Naive thymus-derived CD4-positive, alpha-beta T cell (primary cell): Measurements from ENCODE around the gene COG5. TPM values are rescaled to one million over a fixed set of nuclear protein-coding genes. Genes with fewer than 3 reads are reported as not detected.
"Not testable (repeated sequence)": the region's sequence is repeated elsewhere in the genome, so short reads cannot be mapped to it uniquely, and the experiment has no call there.

ENCODE experiments used
- ATAC-seq: fragments of 150-1000 bp; cut with Tn5 transposase; 2 replicates; pipeline ENCODE4 v1.10.0; 2021; ENCODE audit warnings: mild to moderate bottlenecking, moderate library complexity
- CTCF ChIA-PET: fragments of 350-600 bp; sonication (Branson Sonifier 250); formaldehyde crosslinking; loops from one replicate; lab custom pipeline; 2021; ENCODE audit warnings: antibody characterized with exemption; lab: Charles Lee
- POLR2A ChIA-PET: fragments of 350-600 bp; sonication (Branson Sonifier 250); formaldehyde crosslinking; loops from one replicate; lab custom pipeline; 2021; ENCODE audit warnings: antibody characterized with exemption, inconsistent platforms; lab: Charles Lee
- DNase-seq, 9 donors: peaks; one replicate each; pipeline versions ENCODE4 v3.0.0 to v3.0.0-alpha.2; 2020 to 2022; ENCODE audit warnings: mixed read lengths in 1 of 9
- H3K27ac ChIP-seq: one replicate; pipeline ENCODE4 v1.7.0; 2013; ENCODE audit warnings: mild to moderate bottlenecking, low read depth, low read length, moderate library complexity
- H3K27me3 ChIP-seq, 2 donors: one replicate each; pipeline ENCODE4 v1.7.0; 2013; ENCODE audit warnings: low read length in 2 of 2, mild to moderate bottlenecking in 2 of 2, moderate library complexity in 2 of 2; ENCODE audit not compliant: control insufficient read depth in 2 of 2, insufficient read depth in 2 of 2
- H3K36me3 ChIP-seq, 3 experiments: 1 replicate in 2 of 3; 2 replicates in 1 of 3; pipeline ENCODE4 v1.7.0; 2013; ENCODE audit warnings: low read length in 3 of 3, mild to moderate bottlenecking in 3 of 3, moderate library complexity in 1 of 3; ENCODE audit not compliant: insufficient read depth in 3 of 3, control insufficient read depth in 2 of 3
- H3K4me1 ChIP-seq, 2 donors: one replicate each; pipeline ENCODE4 v1.7.0; 2013; ENCODE audit warnings: low read length in 2 of 2, mild to moderate bottlenecking in 2 of 2, moderate library complexity in 1 of 2; ENCODE audit not compliant: control insufficient read depth in 2 of 2, insufficient read depth in 2 of 2
- H3K4me3 ChIP-seq: 2 replicates; pipeline ENCODE4 v1.7.0; 2013; ENCODE audit warnings: mild to moderate bottlenecking, low read length
- H3K9me3 ChIP-seq, 3 experiments: 1 replicate in 2 of 3; 2 replicates in 1 of 3; pipeline ENCODE4 v1.7.0; 2013; ENCODE audit warnings: low read length in 3 of 3; ENCODE audit not compliant: control insufficient read depth in 2 of 3
- H3K27ac Mint-ChIP-seq, 9 donors: one replicate each; pipeline ENCODE4 v1.8.0; 2020 to 2022; ENCODE audit warnings: mixed read lengths in 9 of 9, mild to moderate bottlenecking in 8 of 9, moderate library complexity in 5 of 9, inconsistent platforms in 2 of 9
- H3K27me3 Mint-ChIP-seq, 5 donors: one replicate each; pipeline ENCODE4 v1.8.0; 2021 to 2022; ENCODE audit warnings: mixed read lengths in 5 of 5, mild to moderate bottlenecking in 1 of 5
- H3K36me3 Mint-ChIP-seq, 5 donors: one replicate each; pipeline ENCODE4 v1.8.0; 2020 to 2022; ENCODE audit warnings: mixed read lengths in 5 of 5, mild to moderate bottlenecking in 3 of 5, inconsistent platforms in 1 of 5
- H3K4me1 Mint-ChIP-seq, 7 donors: one replicate each; pipeline ENCODE4 v1.8.0; 2020 to 2022; ENCODE audit warnings: mixed read lengths in 7 of 7, mild to moderate bottlenecking in 3 of 7, inconsistent platforms in 1 of 7
- H3K4me3 Mint-ChIP-seq, 10 donors: one replicate each; pipeline ENCODE4 v1.8.0; 2020 to 2022; ENCODE audit warnings: mild to moderate bottlenecking in 10 of 10, mixed read lengths in 10 of 10, moderate library complexity in 6 of 10, inconsistent platforms in 2 of 10
- H3K9me3 Mint-ChIP-seq, 11 donors: one replicate each; pipeline ENCODE4 v1.8.0; 2020 to 2022; ENCODE audit warnings: mixed read lengths in 11 of 11, mild to moderate bottlenecking in 4 of 11, inconsistent platforms in 1 of 11, moderate library complexity in 1 of 11
- intact Hi-C, 2 donors: fragments of 100-400 bp; cut with micrococcal nuclease; formaldehyde crosslinking; loops; one replicate each; pipeline ENCODE4 v1.15.1; 2023
- polyA plus RNA-seq, 2 donors: library from polyadenylated mRNA; unstranded; fragments of 300-500 nt; fragmentation: Illumina TruSeq; gene quantifications; one replicate each; pipeline ENCODE4 v1.2.3, GENCODE V29; 2021
- total RNA-seq, 6 experiments: library from RNA in 5 of 6; stranded (reverse) in 5 of 6; gene quantifications; 1 replicate in 5 of 6; 2 replicates in 1 of 6; pipeline ENCODE4 v1.2.3 and lab custom pipeline; 2021 to 2026

The COG5 gene
- total and polyA plus RNA-seq, 7 experiments from 2014 or later, result 24.7 to 77.0 (median 48.0) TPM

- Histone ChIP-seq H3K36me3 (peaks cover 0 to 4% (median 0%) of the 10 kb centered on the region in 3 experiments), H3K27ac (no peak overlapping the region), H3K4me3 (no peak overlapping the region), H3K27me3 (no peaks in the 10 kb centered on the region), H3K9me3 (no peaks in the 10 kb centered on the region), H3K4me1 (no peaks in the 10 kb centered on the region)
- H3K27me3 Mint-ChIP-seq, result no peaks in the 10 kb centered on the region
- ChIA-PET CTCF (no interaction called here), POLR2A (no interaction called here)
- intact Hi-C loops, result no loop called here
- ATAC-seq, result no peak
- no peak overlapping the region for H3K4me3 Mint-ChIP-seq
- peaks cover 0 to 1% (median 0%) of the 10 kb centered on the region in 11 donors for H3K9me3 Mint-ChIP-seq
- no peaks in the 10 kb centered on the region for H3K4me1 Mint-ChIP-seq
- no peak overlapping the region for H3K27ac Mint-ChIP-seq
- DNase-seq, result no peak
- H3K36me3 Mint-ChIP-seq, result peaks cover 3 to 58% (median 15%) of the 10 kb centered on the region in 5 donors
Measured at GRCh38 chr7:107232568-107233090, 331.1 kb downstream of the COG5 start.

- ChIA-PET CTCF (no interaction called here), POLR2A (no interaction called here)
- H3K4me3 ChIP-seq, result no peak overlapping the region
- no peaks in the 10 kb centered on the region for H3K9me3 ChIP-seq
- no peak overlapping the region for H3K27ac ChIP-seq
- no peak overlapping the region for H3K4me3 Mint-ChIP-seq
- peaks cover 0 to 1% (median 0%) of the 10 kb centered on the region in 11 donors for H3K9me3 Mint-ChIP-seq
- H3K27ac Mint-ChIP-seq, result no peak overlapping the region
- no peaks in the 10 kb centered on the region for H3K27me3 ChIP-seq
- no peaks in the 10 kb centered on the region for H3K4me1 Mint-ChIP-seq
- no peak for DNase-seq
- H3K4me1 ChIP-seq, result no peaks in the 10 kb centered on the region
- H3K27me3 Mint-ChIP-seq, result no peaks in the 10 kb centered on the region
- no peak for ATAC-seq
- peaks cover 0 to 10% (median 0%) of the 10 kb centered on the region in 3 experiments for H3K36me3 ChIP-seq
- peaks cover 3 to 51% (median 14%) of the 10 kb centered on the region in 5 donors for H3K36me3 Mint-ChIP-seq
- intact Hi-C loops, result no loop called here
Measured at GRCh38 chr7:107230334-107230733, 333.4 kb downstream of the COG5 start.

GRCh38 chr7:107228291-107228690, 335.4 kb downstream of the COG5 start:
- no peaks in the 10 kb centered on the region for H3K27me3 ChIP-seq
- no peak for ATAC-seq
- POLR2A ChIA-PET, result interaction anchor here (0.7 kb wide), 1 partner anchor 461 kb away, joined by 3 read pairs; no protein-coding TSS in a partner anchor
- no peak overlapping the region for H3K27ac ChIP-seq
- CTCF ChIA-PET, result no interaction called here
- Mint-ChIP-seq H3K9me3 (no peaks in the 10 kb centered on the region), H3K27me3 (no peaks in the 10 kb centered on the region), H3K27ac (no peak overlapping the region), H3K4me1 (peaks cover 0 to under 1% (median 0%) of the 10 kb centered on the region in 7 donors), H3K4me3 (no peak overlapping the region), H3K36me3 (peaks cover under 1 to 55% (median 21%) of the 10 kb centered on the region in 5 donors)
- peaks cover 0 to 14% (median 0%) of the 10 kb centered on the region in 3 experiments for H3K36me3 ChIP-seq
- DNase-seq, result no peak
- intact Hi-C loops, result no loop called here
- no peaks in the 10 kb centered on the region for H3K4me1 ChIP-seq
- no peak overlapping the region for H3K4me3 ChIP-seq
- H3K9me3 ChIP-seq, result no peaks in the 10 kb centered on the region

- Histone ChIP-seq H3K27me3 (no peaks in the 10 kb centered on the region), H3K27ac (no peak overlapping the region), H3K9me3 (no peaks in the 10 kb centered on the region), H3K4me1 (no peaks in the 10 kb centered on the region), H3K36me3 (peaks cover 0 to 14% (median 0%) of the 10 kb centered on the region in 3 experiments), H3K4me3 (no peak overlapping the region)
- H3K27ac Mint-ChIP-seq, result peak overlapping the region in 3 of 9 donors; percentile 3 to 27 (median 22)
- intact Hi-C loops, result no loop called here
- no peak for DNase-seq
- H3K9me3 Mint-ChIP-seq, result peaks cover 0 to 1% (median 0%) of the 10 kb centered on the region in 11 donors
- ChIA-PET POLR2A (no interaction called here), CTCF (interaction anchor here (1.3 kb wide), 1 partner anchor 9 kb away, joined by 3 read pairs; no protein-coding TSS in a partner anchor)
- peaks cover 5 to 64% (median 32%) of the 10 kb centered on the region in 5 donors for H3K36me3 Mint-ChIP-seq
- no peaks in the 10 kb centered on the region for H3K27me3 Mint-ChIP-seq
- peaks cover 0 to 4% (median 0%) of the 10 kb centered on the region in 7 donors for H3K4me1 Mint-ChIP-seq
- H3K4me3 Mint-ChIP-seq, result no peak overlapping the region
- no peak for ATAC-seq
Measured at GRCh38 chr7:107224374-107225223, 339.1 kb downstream of the COG5 start.

GRCh38 chr7:107220806-107221205, 342.9 kb downstream of the COG5 start:
- POLR2A ChIA-PET, ATAC-seq, H3K4me3 Mint-ChIP-seq, H3K36me3 ChIP-seq, H3K27me3 ChIP-seq, H3K9me3 ChIP-seq, DNase-seq, H3K4me1 Mint-ChIP-seq, H3K27ac Mint-ChIP-seq, intact Hi-C loops, H3K4me1 ChIP-seq, H3K4me3 ChIP-seq, H3K27me3 Mint-ChIP-seq, H3K27ac ChIP-seq, CTCF ChIA-PET: not testable (repeated sequence)
- H3K9me3 Mint-ChIP-seq, result peaks cover 0 to 24% (median 7%) of the 10 kb centered on the region in 11 donors
- H3K36me3 Mint-ChIP-seq, result peaks cover 8 to 76% (median 48%) of the 10 kb centered on the region in 5 donors

GRCh38 chr7:107220356-107220755, 343.4 kb downstream of the COG5 start:
- Mint-ChIP-seq H3K36me3 (peaks cover 9 to 78% (median 49%) of the 10 kb centered on the region in 5 donors), H3K27ac (no peak overlapping the region), H3K27me3 (no peaks in the 10 kb centered on the region), H3K4me1 (peaks cover 0 to 4% (median 0%) of the 10 kb centered on the region in 7 donors), H3K9me3 (peaks cover 0 to 24% (median 8%) of the 10 kb centered on the region in 11 donors), H3K4me3 (no peak overlapping the region)
- Histone ChIP-seq H3K9me3 (no peaks in the 10 kb centered on the region), H3K4me3 (no peak overlapping the region), H3K27ac (no peak overlapping the region), H3K36me3 (peaks cover 0 to 4% (median 0%) of the 10 kb centered on the region in 3 experiments), H3K27me3 (no peaks in the 10 kb centered on the region), H3K4me1 (no peaks in the 10 kb centered on the region)
- CTCF ChIA-PET, result no interaction called here
- DNase-seq (no peak), ATAC-seq (no peak)
- intact Hi-C loops, result no loop called here
- POLR2A ChIA-PET, result no interaction called here
